Measurements from ENCODE around the gene IGLL5. TPM values are rescaled to one million over a fixed set of nuclear protein-coding genes. Genes with fewer than 3 reads are reported as not detected.

The IGLL5 gene
- total RNA-seq, 2 experiments from 2014 or later, result not detected

- ChIA-PET POLR2A (no interaction called here), CTCF (no interaction called here)
- intact Hi-C loops (cut with micrococcal nuclease), result no loop called here
- no peak for TF ChIP-seq CTCF (IDR thresholded peaks at IDR 0.05)
- Mint-ChIP-seq H3K4me3 (no peak overlapping the region), H3K36me3 (ENCODE audit: low read depth) (no peaks in the 10 kb centered on the region), H3K27ac (no peak overlapping the region), H3K9me3 (no peaks in the 10 kb centered on the region), H3K4me1 (ENCODE audit: low read depth) (no peaks in the 10 kb centered on the region), H3K27me3 (peaks cover 30% of the 10 kb centered on the region)
- DNase-seq (no peak), ATAC-seq (no peak)
Measured at GRCh38 chr22:22893077-22893805, 5.6 kb downstream of the IGLL5 start.

- intact Hi-C loops (cut with micrococcal nuclease), result no loop called here
- Mint-ChIP-seq H3K36me3 (ENCODE audit: low read depth) (no peaks in the 10 kb centered on the region), H3K4me1 (ENCODE audit: low read depth) (no peaks in the 10 kb centered on the region), H3K9me3 (no peaks in the 10 kb centered on the region), H3K27ac (no peak overlapping the region), H3K27me3 (peaks cover 27% of the 10 kb centered on the region), H3K4me3 (no peak overlapping the region)
- CTCF ChIA-PET, result interaction anchor here (2.7 kb wide), 1 partner anchor 10 kb away, joined by 10 read pairs; no protein-coding TSS in a partner anchor
- POLR2A ChIA-PET, result no interaction called here
- DNase-seq (no peak), ATAC-seq (no peak)
- no peak for TF ChIP-seq CTCF (IDR thresholded peaks at IDR 0.05)
Measured at GRCh38 chr22:22893891-22894739, 6.5 kb downstream of the IGLL5 start.

- ChIA-PET POLR2A (no interaction called here), CTCF (interaction anchor here (1.0 to 2.7 kb wide), 2 partner anchors 11 to 141 kb away, joined by 4 to 10 read pairs; no protein-coding TSS in a partner anchor)
- Mint-ChIP-seq H3K36me3 (ENCODE audit: low read depth) (no peaks in the 10 kb centered on the region), H3K27ac (no peak overlapping the region), H3K4me3 (no peak overlapping the region), H3K9me3 (no peaks in the 10 kb centered on the region), H3K4me1 (ENCODE audit: low read depth) (no peaks in the 10 kb centered on the region), H3K27me3 (peaks cover 26% of the 10 kb centered on the region)
- TF ChIP-seq CTCF (IDR thresholded peaks at IDR 0.05), result no peak
- intact Hi-C loops (cut with micrococcal nuclease), result no loop called here
- DNase-seq (no peak), ATAC-seq (no peak)
Measured at GRCh38 chr22:22894740-22895731, 7.4 kb downstream of the IGLL5 start.

GRCh38 chr22:22895776-22896445 is 8.3 kb downstream of the IGLL5 start:
- DNase-seq, result no peak

More at GRCh38 chr22:22895776-22896445, 8.3 kb downstream of the IGLL5 start:
- TF ChIP-seq CTCF (IDR thresholded peaks at IDR 0.05), result no peak
- no peak overlapping the region for H3K27ac Mint-ChIP-seq
- intact Hi-C loops (cut with micrococcal nuclease), result no loop called here
- H3K4me3 Mint-ChIP-seq, result no peak overlapping the region
- H3K4me1 Mint-ChIP-seq (ENCODE audit: low read depth), result no peaks in the 10 kb centered on the region
- no peaks in the 10 kb centered on the region for H3K9me3 Mint-ChIP-seq
- no peaks in the 10 kb centered on the region for H3K36me3 Mint-ChIP-seq (ENCODE audit: low read depth)
- H3K27me3 Mint-ChIP-seq, result peaks cover 26% of the 10 kb centered on the region
- ChIA-PET POLR2A (interaction anchor here (1.6 kb wide), 1 partner anchor 11 kb away, joined by 4 read pairs; no protein-coding TSS in a partner anchor), CTCF (interaction anchor here (1.0 to 2.7 kb wide), 2 partner anchors 11 to 142 kb away, joined by 4 to 10 read pairs; no protein-coding TSS in a partner anchor)
- no peak for ATAC-seq
